Vagina (tissue), 2 donors: ENCODE data around the gene TBL1Y. TPM values are rescaled to one million over a fixed set of nuclear protein-coding genes. Genes with fewer than 3 reads are reported as not detected.

Experiments used
- DNase-seq, 2 donors: peaks; one replicate each; pipeline ENCODE4 v3.0.0-alpha.2; 2017; ENCODE audit errors: extremely low spot score in 2 of 2
- H3K27ac ChIP-seq: fragments of 200-600 bp; sonication (generic); one replicate; pipeline ENCODE4 v1.5.1; 2019
- H3K27me3 ChIP-seq: fragments of 200-600 bp; sonication (generic); one replicate; pipeline ENCODE4 v1.5.1; 2019
- H3K36me3 ChIP-seq, 2 donors: fragments of 200-600 bp; sonication (generic); one replicate each; pipeline ENCODE4 v1.5.1; 2017 to 2019
- H3K4me1 ChIP-seq: fragments of 200-600 bp; sonication (generic); one replicate; pipeline ENCODE4 v1.5.1; 2019
- H3K4me3 ChIP-seq, 2 donors: fragments of 200-600 bp; sonication (generic); 1 replicate in 1 of 2; 2 replicates in 1 of 2; pipeline ENCODE4 v1.5.1; 2016 to 2019
- H3K9me3 ChIP-seq: fragments of 200-600 bp; sonication (generic); one replicate; pipeline ENCODE4 v1.5.1; 2019
- CTCF ChIP-seq, 3 experiments: fragments of 450-650 bp in 2 of 3; fragments of 200-600 bp in 1 of 3; sonication (generic) in 1 of 3; IDR thresholded peaks; one replicate each; pipeline ENCODE4 v1.5.1; 2017 to 2019; ENCODE audit warnings: antibody characterized with exemption in 3 of 3, mild to moderate bottlenecking in 2 of 3, moderate library complexity in 2 of 3
- POLR2A ChIP-seq, 2 donors: fragments of 450-650 bp; IDR thresholded peaks; one replicate each; pipeline ENCODE4 v1.6.1; 2017; ENCODE audit warnings: antibody characterized with exemption in 2 of 2, mild to moderate bottlenecking in 2 of 2, moderate library complexity in 2 of 2
- POLR2AphosphoS5 ChIP-seq, 2 donors: sonication (generic); formaldehyde crosslinking; IDR thresholded peaks; one replicate each; pipeline ENCODE4 v1.9.0; 2017; ENCODE audit warnings: antibody characterized with exemption in 2 of 2, mild to moderate bottlenecking in 2 of 2, low read depth in 1 of 2; ENCODE audit not compliant: insufficient read depth in 1 of 2
- intact Hi-C: fragments of 100-400 bp; cut with DNase I; formaldehyde crosslinking; loops from one replicate; pipeline ENCODE4 v1.15.1; 2023
- total RNA-seq: library from RNA; depleted of rRNA; stranded (reverse); fragments of >200 nt; gene quantifications from one replicate; pipeline ENCODE4 v1.2.3, GENCODE V29; 2016

The TBL1Y gene
- total RNA-seq, 1 donor from 2014 or later = not detected

GRCh38 chrY:6909118-6909521, 1.4 kb upstream of the TBL1Y start:
- Histone ChIP-seq H3K4me3 (no peak overlapping the region), H3K4me1 (no peaks in the 10 kb centered on the region), H3K27ac (no peak overlapping the region), H3K27me3 (no peaks in the 10 kb centered on the region), H3K9me3 (no peaks in the 10 kb centered on the region), H3K36me3 (no peaks in the 10 kb centered on the region)
- DNase-seq = no peak
- no peak for TF ChIP-seq POLR2A (IDR thresholded peaks at IDR 0.05)
- no peak for TF ChIP-seq POLR2AphosphoS5 (IDR thresholded peaks at IDR 0.05; ENCODE audit: insufficient read depth in 1 of 2, low read depth in 1 of 2)
- no peak for TF ChIP-seq CTCF (IDR thresholded peaks at IDR 0.05)
- intact Hi-C loops = no loop called here

GRCh38 chrY:6909856-6910255, 641 bp upstream of the TBL1Y start:
- Histone ChIP-seq H3K27me3 (no peaks in the 10 kb centered on the region), H3K4me3 (no peak overlapping the region), H3K4me1 (no peaks in the 10 kb centered on the region), H3K36me3 (no peaks in the 10 kb centered on the region), H3K9me3 (no peaks in the 10 kb centered on the region), H3K27ac (no peak overlapping the region)
- intact Hi-C loops = no loop called here
- no peak for DNase-seq
- no peak for TF ChIP-seq CTCF (IDR thresholded peaks at IDR 0.05)
- no peak for TF ChIP-seq POLR2A (IDR thresholded peaks at IDR 0.05)
- TF ChIP-seq POLR2AphosphoS5 (IDR thresholded peaks at IDR 0.05; ENCODE audit: insufficient read depth in 1 of 2, low read depth in 1 of 2) = no peak

GRCh38 chrY:6911253-6911881, 870 bp downstream of the TBL1Y start, which contains the start of gene AMELY:
AMELY (minus strand) TSS chrY:6911752; CDS start chrY:6872608, 39,144 bp downstream.
- no peak for DNase-seq
- intact Hi-C loops = no loop called here
- no peaks in the 10 kb centered on the region for H3K9me3 ChIP-seq
- H3K4me1 ChIP-seq = no peaks in the 10 kb centered on the region
- H3K36me3 ChIP-seq = no peaks in the 10 kb centered on the region
- no peak within 1 kb of the TSS for H3K27ac ChIP-seq
- TF ChIP-seq POLR2A (IDR thresholded peaks at IDR 0.05) (no peak), POLR2AphosphoS5 (IDR thresholded peaks at IDR 0.05; ENCODE audit: insufficient read depth in 1 of 2, low read depth in 1 of 2) (no peak), CTCF (IDR thresholded peaks at IDR 0.05) (no peak)
- no peaks in the 10 kb centered on the region for H3K27me3 ChIP-seq
- no peak within 1 kb of the TSS for H3K4me3 ChIP-seq

GRCh38 chrY:6913362-6913761, 2.9 kb downstream of the TBL1Y start:
- DNase-seq = no peak
- Histone ChIP-seq H3K36me3 (no peaks in the 10 kb centered on the region), H3K4me3 (no peak overlapping the region), H3K4me1 (no peaks in the 10 kb centered on the region), H3K27me3 (no peaks in the 10 kb centered on the region), H3K27ac (no peak overlapping the region), H3K9me3 (no peaks in the 10 kb centered on the region)
- intact Hi-C loops = no loop called here
- TF ChIP-seq POLR2A (IDR thresholded peaks at IDR 0.05) (no peak), POLR2AphosphoS5 (IDR thresholded peaks at IDR 0.05; ENCODE audit: insufficient read depth in 1 of 2, low read depth in 1 of 2) (no peak), CTCF (IDR thresholded peaks at IDR 0.05) (no peak)

GRCh38 chrY:6921061-6921460, 10.6 kb downstream of the TBL1Y start:
- no peaks in the 10 kb centered on the region for H3K4me1 ChIP-seq
- DNase-seq = no peak
- intact Hi-C loops = no loop called here
- TF ChIP-seq CTCF (IDR thresholded peaks at IDR 0.05) = no peak
- no peak for TF ChIP-seq POLR2AphosphoS5 (IDR thresholded peaks at IDR 0.05; ENCODE audit: insufficient read depth in 1 of 2, low read depth in 1 of 2)
- no peak for TF ChIP-seq POLR2A (IDR thresholded peaks at IDR 0.05)
- H3K4me3 ChIP-seq = no peak overlapping the region
- H3K9me3 ChIP-seq = no peaks in the 10 kb centered on the region
- no peaks in the 10 kb centered on the region for H3K27me3 ChIP-seq
- H3K36me3 ChIP-seq = no peaks in the 10 kb centered on the region
- no peak overlapping the region for H3K27ac ChIP-seq
